Mesenchymal stem cell (in vitro differentiated cells and primary cell): ENCODE data around the gene TIRAP.
"Not testable (repeated sequence)": the region's sequence is repeated elsewhere in the genome, so short reads cannot be mapped to it uniquely, and the experiment has no call there.

Experiments used
- DNase-seq: peaks from one replicate; pipeline ENCODE4 v3.0.0-alpha.2; 2013
- H2AFZ ChIP-seq: one replicate; pipeline ENCODE4 v1.6.1; 2013; ENCODE audit warnings: low read depth, mild to moderate bottlenecking, control low read depth, inconsistent platforms, low read length, moderate library complexity
- H2AK5ac ChIP-seq: 2 replicates; pipeline ENCODE4 v1.6.1; 2013; ENCODE audit warnings: low read length, moderate library complexity, mild to moderate bottlenecking, inconsistent platforms; ENCODE audit not compliant: severe bottlenecking
- H2BK120ac ChIP-seq: one replicate; pipeline ENCODE4 v1.6.1; 2013; ENCODE audit warnings: low read depth, mild to moderate bottlenecking, inconsistent platforms, low read length, moderate library complexity
- H2BK12ac ChIP-seq, 2 experiments: one replicate each; pipeline ENCODE4 v1.6.1; 2013; ENCODE audit warnings: inconsistent platforms in 2 of 2, low read length in 2 of 2, mild to moderate bottlenecking in 2 of 2, moderate library complexity in 2 of 2, control low read depth in 1 of 2
- H2BK15ac ChIP-seq: one replicate; pipeline ENCODE4 v1.6.1; 2013; ENCODE audit warnings: mild to moderate bottlenecking, low read depth, inconsistent platforms; ENCODE audit not compliant: poor library complexity, severe bottlenecking
- H2BK5ac ChIP-seq: 2 replicates; pipeline ENCODE4 v1.6.1; 2013; ENCODE audit warnings: low read depth, mild to moderate bottlenecking, low read length, control low read depth, inconsistent platforms; ENCODE audit not compliant: poor library complexity, severe bottlenecking
- H3K14ac ChIP-seq, 2 experiments: one replicate each; pipeline ENCODE4 v1.6.1; 2013; ENCODE audit warnings: inconsistent platforms in 2 of 2, low read length in 2 of 2, control low read depth in 1 of 2, mild to moderate bottlenecking in 1 of 2, moderate library complexity in 1 of 2
- H3K18ac ChIP-seq, 2 experiments: one replicate each; pipeline ENCODE4 v1.6.1; 2013; ENCODE audit warnings: inconsistent platforms in 2 of 2, low read length in 2 of 2, control low read depth in 1 of 2, low read depth in 1 of 2, mild to moderate bottlenecking in 1 of 2
- H3K23ac ChIP-seq, 2 experiments: one replicate each; pipeline ENCODE4 v1.6.1; 2013; ENCODE audit warnings: inconsistent platforms in 2 of 2, low read length in 2 of 2, mild to moderate bottlenecking in 2 of 2, moderate library complexity in 2 of 2, control low read depth in 1 of 2
- H3K27ac ChIP-seq: 2 replicates; pipeline ENCODE4 v1.5.1; 2013; ENCODE audit warnings: mild to moderate bottlenecking, moderate library complexity, low read length, control low read depth, inconsistent platforms; ENCODE audit not compliant: poor library complexity, severe bottlenecking
- H3K27me3 ChIP-seq, 2 experiments: 2 replicates each; pipeline versions ENCODE4 v1.6.1 to v1.7.0; 2013; ENCODE audit warnings: low read length in 2 of 2, mild to moderate bottlenecking in 2 of 2, moderate library complexity in 2 of 2, control low read depth in 1 of 2, inconsistent platforms in 1 of 2; ENCODE audit not compliant: control insufficient read depth in 1 of 2, insufficient read depth in 1 of 2
- H3K36me3 ChIP-seq, 2 experiments: 2 replicates each; pipeline versions ENCODE4 v1.6.1 to v1.7.0; 2013; ENCODE audit warnings: low read length in 2 of 2, control low read depth in 1 of 2, inconsistent platforms in 1 of 2, low read depth in 1 of 2, mild to moderate bottlenecking in 1 of 2; ENCODE audit not compliant: insufficient read depth in 2 of 2, control insufficient read depth in 1 of 2
- H3K4ac ChIP-seq, 2 experiments: one replicate each; pipeline ENCODE4 v1.6.1; 2013; ENCODE audit warnings: inconsistent platforms in 2 of 2, low read length in 2 of 2, mild to moderate bottlenecking in 2 of 2, moderate library complexity in 2 of 2, control low read depth in 1 of 2, low read depth in 1 of 2
- H3K4me1 ChIP-seq: 2 replicates; pipeline ENCODE4 v1.6.1; 2013; ENCODE audit warnings: low read depth, low read length, control low read depth; ENCODE audit not compliant: control insufficient read depth, insufficient read depth
- H3K4me2 ChIP-seq: 2 replicates; pipeline ENCODE4 v1.6.1; 2013; ENCODE audit warnings: low read length, mild to moderate bottlenecking, inconsistent platforms; ENCODE audit not compliant: poor library complexity, severe bottlenecking
- H3K4me3 ChIP-seq, 2 experiments: 2 replicates each; pipeline versions ENCODE4 v1.5.1 to v1.7.0; 2013; ENCODE audit warnings: low read length in 2 of 2, mild to moderate bottlenecking in 2 of 2, control low read depth in 1 of 2, low read depth in 1 of 2; ENCODE audit not compliant: insufficient read depth in 1 of 2
- H3K79me1 ChIP-seq: replicated peaks from 2 replicates; pipeline ENCODE4 v1.6.1; 2013; ENCODE audit warnings: mild to moderate bottlenecking, control low read depth, low read length, inconsistent platforms; ENCODE audit not compliant: poor library complexity, severe bottlenecking
- H3K9ac ChIP-seq: 2 replicates; pipeline ENCODE4 v1.7.0; 2013; ENCODE audit warnings: mild to moderate bottlenecking, low read length, moderate library complexity
- H3K9me3 ChIP-seq: 2 replicates; pipeline ENCODE4 v1.7.0; 2013; ENCODE audit warnings: mild to moderate bottlenecking, low read length; ENCODE audit not compliant: control insufficient read depth
- H4K8ac ChIP-seq: one replicate; pipeline ENCODE4 v1.6.1; 2013; ENCODE audit warnings: inconsistent platforms, mild to moderate bottlenecking, low read length, moderate library complexity
- H4K91ac ChIP-seq: one replicate; pipeline ENCODE4 v1.6.1; 2013; ENCODE audit warnings: mild to moderate bottlenecking, low read length, inconsistent platforms
- WGBS: methylation state at CpG from one replicate; pipeline ENCODE4 v1.1.7; 2013; ENCODE audit warnings: mixed read lengths; 5-methylcytosine and 5-hydroxymethylcytosine counted together

Gene TIRAP

GRCh38 chr11:126254819-126255218 is 28.1 kb upstream of the TIRAP start:
- Histone ChIP-seq H3K27ac (no peak overlapping the region), H3K9ac (no peak overlapping the region), H3K9me3 (no peaks in the 10 kb centered on the region), H3K4me1 (peaks cover 2% of the 10 kb centered on the region), H3K4me2 (no peak overlapping the region), H3K18ac (no peak overlapping the region), H2BK5ac (no peak overlapping the region), H3K4ac (no peak overlapping the region), H3K14ac (no peak overlapping the region), H2AK5ac (no peak overlapping the region), H2BK12ac (no peak overlapping the region), H3K4me3 (no peak overlapping the region), H4K8ac (no peak overlapping the region), H3K27me3 (no peaks in the 10 kb centered on the region), H2BK120ac (no peak overlapping the region), H4K91ac (no peak overlapping the region), H2BK15ac (no peak overlapping the region), H2AFZ (no peak overlapping the region), H3K23ac (no peak overlapping the region), H3K79me1 (peaks cover 3% of the 10 kb centered on the region), H3K36me3 (peaks cover 25 to 71% of the 10 kb centered on the region in 2 experiments)
- no peak for DNase-seq
- 100% methylated on average over 1 of the region's 1 CpG for WGBS

GRCh38 chr11:126255507-126255906 is 27.4 kb upstream of the TIRAP start:
- H2BK15ac ChIP-seq, H3K9me3 ChIP-seq, H3K27ac ChIP-seq, H3K14ac ChIP-seq, H3K23ac ChIP-seq, H2AK5ac ChIP-seq, H3K4me1 ChIP-seq, H2BK120ac ChIP-seq, H4K8ac ChIP-seq, H3K18ac ChIP-seq, H3K79me1 ChIP-seq, H3K4me3 ChIP-seq, H3K4ac ChIP-seq, H3K27me3 ChIP-seq, H2BK5ac ChIP-seq, H3K4me2 ChIP-seq, H4K91ac ChIP-seq, H2BK12ac ChIP-seq, H2AFZ ChIP-seq, DNase-seq, H3K9ac ChIP-seq: not testable (repeated sequence)
- WGBS, result 99% methylated on average over 3 of the region's 5 CpGs
- H3K36me3 ChIP-seq, result peaks cover 28 to 68% of the 10 kb centered on the region in 2 experiments

- Histone ChIP-seq H2AK5ac (no peak overlapping the region), H3K4me2 (no peak overlapping the region), H3K4me3 (no peak overlapping the region), H2BK5ac (no peak overlapping the region), H3K9me3 (no peaks in the 10 kb centered on the region), H3K36me3 (peaks cover 28 to 67% of the 10 kb centered on the region in 2 experiments), H4K8ac (no peak overlapping the region), H3K27me3 (no peaks in the 10 kb centered on the region), H3K9ac (no peak overlapping the region), H2BK15ac (no peak overlapping the region), H3K79me1 (peaks cover 3% of the 10 kb centered on the region), H3K27ac (no peak overlapping the region), H3K18ac (no peak overlapping the region), H3K4me1 (peaks cover 2% of the 10 kb centered on the region), H3K4ac (no peak overlapping the region), H3K14ac (no peak overlapping the region), H2BK120ac (no peak overlapping the region), H2AFZ (no peak overlapping the region), H3K23ac (no peak overlapping the region), H4K91ac (no peak overlapping the region), H2BK12ac (no peak overlapping the region)
- DNase-seq, result no peak
- WGBS, result 94% methylated on average over 3 of the region's 4 CpGs
These were observed 26.7 kb upstream of the TIRAP start for GRCh38 chr11:126256216-126256615.

GRCh38 chr11:126257144-126257543 is 25.7 kb upstream of the TIRAP start:
- Histone ChIP-seq H3K18ac (no peak overlapping the region), H2BK15ac (no peak overlapping the region), H3K14ac (no peak overlapping the region), H3K4me2 (no peak overlapping the region), H3K9ac (no peak overlapping the region), H3K9me3 (no peaks in the 10 kb centered on the region), H3K27me3 (no peaks in the 10 kb centered on the region), H3K36me3 (peaks cover 28 to 70% of the 10 kb centered on the region in 2 experiments), H3K79me1 (peaks cover 3% of the 10 kb centered on the region), H2BK120ac (no peak overlapping the region), H4K8ac (no peak overlapping the region), H3K4me3 (no peak overlapping the region), H2AFZ (no peak overlapping the region), H3K27ac (no peak overlapping the region), H3K4ac (no peak overlapping the region), H4K91ac (no peak overlapping the region), H2AK5ac (no peak overlapping the region), H2BK5ac (no peak overlapping the region), H3K23ac (no peak overlapping the region), H3K4me1 (peaks cover 2% of the 10 kb centered on the region), H2BK12ac (no peak overlapping the region)
- DNase-seq, result no peak
- 100% methylated on average over 1 of the region's 2 CpGs for WGBS
